ENCODE data around the gene APLF.

DNA sequence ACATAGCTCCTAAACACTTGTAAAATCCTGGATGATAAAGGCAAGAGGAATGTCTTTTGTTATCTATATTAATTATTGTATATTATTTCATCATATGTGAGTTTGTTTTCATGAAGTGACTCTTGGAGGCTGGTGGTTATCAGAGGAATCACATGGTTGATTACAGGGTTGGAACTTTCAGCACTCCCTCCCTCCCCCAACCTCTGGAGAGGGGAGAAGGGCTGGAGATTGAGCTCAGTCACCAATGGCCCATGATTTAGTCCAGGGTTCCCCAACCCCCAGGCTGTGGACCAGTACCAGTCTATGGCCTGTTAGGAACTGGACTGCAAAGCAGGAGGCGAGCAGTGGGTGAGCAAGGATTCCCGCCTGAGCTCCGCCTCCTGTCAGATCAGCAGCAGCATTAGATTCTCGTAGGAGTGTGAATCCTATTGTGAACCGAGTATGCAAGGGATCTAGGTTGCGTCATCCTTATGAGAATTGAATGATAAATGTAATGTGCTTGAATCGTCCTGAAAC, 38.0 kb upstream of the APLF start:
- TF ChIP-seq CTCF (conservative IDR thresholded peaks at IDR 0.05; ENCODE audit: low read depth, low read length) (no peak), EZH2 (IDR thresholded peaks at IDR 0.05; ENCODE audit: low read length, unreplicated experiment) (no peak), EZH2phosphoT487 (IDR thresholded peaks at IDR 0.05; ENCODE audit: borderline replicate concordance, low read length) (no peak)
